ENCODE results near the gene ANTXR2. TPM values are rescaled to one million over a fixed set of nuclear protein-coding genes. Genes with fewer than 3 reads are reported as not detected.

Gene ANTXR2
- total and polyA plus RNA-seq, 2 donors (not counting 3 experiments of a cell fraction or from before 2014, with no cell fraction given) = 6.6 to 64.6 TPM

GRCh38 chr4:80092847-80093246 is 19.8 kb upstream of the ANTXR2 start:
- Histone ChIP-seq H3K4me1 (ENCODE audit: control insufficient read depth, extremely low read depth, insufficient read depth, low read length) (peaks cover 8% of the 10 kb centered on the region), H3K36me3 (ENCODE audit: control insufficient read depth in 2 of 2, extremely low read depth in 1 of 2, insufficient read depth in 2 of 2, low read length in 2 of 2) (no peaks in the 10 kb centered on the region), H3K27ac (ENCODE audit: insufficient read depth, low read depth, low read length) (no peak overlapping the region), H3K4me3 (replicated peaks in 1 of 3; ENCODE audit: insufficient read depth in 1 of 3, low read depth in 1 of 3, low read length in 3 of 3) (no peak overlapping the region), H4K20me1 (replicated peaks; ENCODE audit: control insufficient read depth, extremely low read depth, insufficient read depth, low read length) (no peaks in the 10 kb centered on the region), H3K9me1 (replicated peaks; ENCODE audit: control insufficient read depth, extremely low read depth, insufficient read depth, low read length) (no peaks in the 10 kb centered on the region), H3K79me2 (ENCODE audit: control insufficient read depth, insufficient read depth, low read length) (no peaks in the 10 kb centered on the region), H3K9me3 (replicated peaks; ENCODE audit: control insufficient read depth, insufficient read depth, low read length) (no peaks in the 10 kb centered on the region), H3K9ac (replicated peaks; ENCODE audit: extremely low read depth, insufficient read depth, low read length) (no peak overlapping the region), H3K4me2 (ENCODE audit: insufficient read depth, low read length) (no peak overlapping the region), H2AFZ (ENCODE audit: low read depth, low read length) (no peak overlapping the region), H3K27me3 (ENCODE audit: control insufficient read depth in 2 of 2, insufficient read depth in 2 of 2, low read length in 2 of 2) (no peaks in the 10 kb centered on the region)
- ChIA-PET POLR2A (no interaction called here), CTCF (no interaction called here)
- no TSS peak for BruUV-seq (replicated peaks)
- TF ChIP-seq FOS (IDR thresholded peaks at IDR 0.05; ENCODE audit: borderline replicate concordance, insufficient read depth, low read length) (no peak), MAX (IDR thresholded peaks at IDR 0.05; ENCODE audit: insufficient read depth, insufficient read length) (no peak), POLR2AphosphoS5 (IDR thresholded peaks at IDR 0.05; ENCODE audit: insufficient read depth, low read depth, low read length) (no peak), GATA2 (IDR thresholded peaks at IDR 0.05; ENCODE audit: insufficient read depth, insufficient read length, low read depth, low read length) (no peak), MYC (IDR thresholded peaks at IDR 0.05; ENCODE audit: low read depth, low read length) (no peak), JUN (IDR thresholded peaks at IDR 0.05; ENCODE audit: borderline replicate concordance, insufficient read depth, insufficient read length, low read depth) (no peak), EZH2 (IDR thresholded peaks at IDR 0.05; ENCODE audit: borderline replicate concordance, low read depth, low read length, severe bottlenecking) (no peak), POLR2A (IDR thresholded peaks at IDR 0.05; ENCODE audit: low read depth, low read length) (no peak)
- TF ChIP-seq, protein P1, sequence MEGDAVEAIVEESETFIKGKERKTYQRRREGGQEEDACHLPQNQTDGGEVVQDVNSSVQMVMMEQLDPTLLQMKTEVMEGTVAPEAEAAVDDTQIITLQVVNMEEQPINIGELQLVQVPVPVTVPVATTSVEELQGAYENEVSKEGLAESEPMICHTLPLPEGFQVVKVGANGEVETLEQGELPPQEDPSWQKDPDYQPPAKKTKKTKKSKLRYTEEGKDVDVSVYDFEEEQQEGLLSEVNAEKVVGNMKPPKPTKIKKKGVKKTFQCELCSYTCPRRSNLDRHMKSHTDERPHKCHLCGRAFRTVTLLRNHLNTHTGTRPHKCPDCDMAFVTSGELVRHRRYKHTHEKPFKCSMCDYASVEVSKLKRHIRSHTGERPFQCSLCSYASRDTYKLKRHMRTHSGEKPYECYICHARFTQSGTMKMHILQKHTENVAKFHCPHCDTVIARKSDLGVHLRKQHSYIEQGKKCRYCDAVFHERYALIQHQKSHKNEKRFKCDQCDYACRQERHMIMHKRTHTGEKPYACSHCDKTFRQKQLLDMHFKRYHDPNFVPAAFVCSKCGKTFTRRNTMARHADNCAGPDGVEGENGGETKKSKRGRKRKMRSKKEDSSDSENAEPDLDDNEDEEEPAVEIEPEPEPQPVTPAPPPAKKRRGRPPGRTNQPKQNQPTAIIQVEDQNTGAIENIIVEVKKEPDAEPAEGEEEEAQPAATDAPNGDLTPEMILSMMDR (IDR thresholded peaks at IDR 0.05; ENCODE audit: extremely low read depth in 1 of 2, insufficient read depth in 1 of 2, low read depth in 1 of 2, low read length in 2 of 2) = no peak
- DNase-seq (ENCODE audit: low read depth, low spot score) = no peak
- intact Hi-C loops (cut with micrococcal nuclease) = no loop called here
- dilution Hi-C loops (cut with MboI; ENCODE audit: extremely low pct_ligation_motif_present, low sequenced_read_pairs) = no loop called here
- FAIRE-seq = no peak

All from endothelial cell of umbilical vein (primary cell).